OCI-LY7 (cell line): ENCODE measurements around the gene REPIN1.

ENCODE experiments used
- CTCF ChIP-seq: fragments of 200-600 bp; sonication (generic); conservative IDR thresholded peaks from 2 replicates; pipeline ENCODE4 v1.5.1; 2014; ENCODE audit warnings: mild to moderate bottlenecking, antibody characterized with exemption, low read length, moderate library complexity, mixed read lengths
- EZH2phosphoT487 ChIP-seq: fragments of 200-600 bp; sonication (generic); IDR thresholded peaks from 2 replicates; pipeline ENCODE4 v1.6.1; 2018; ENCODE audit warnings: low read depth, borderline replicate concordance, mild to moderate bottlenecking, mixed run types, antibody characterized with exemption, low read length, moderate library complexity, mixed read lengths

- TF ChIP-seq CTCF (no peak), EZH2phosphoT487 (no peak)
Measured at GRCh38 chr7:150371131-150371995, 2.7 kb downstream of the REPIN1 start.
